CD4-positive, alpha-beta T cell treated with Interleukin-6 at 100 ng/mL for 8 hours (primary cell): Measurements from ENCODE around the gene GJD2.

Source experiments
- DNase-seq: peaks from one replicate; pipeline ENCODE4 v3.0.0-alpha.2; 2020; ENCODE audit warnings: mixed read lengths, low spot score

Gene GJD2

DNA sequence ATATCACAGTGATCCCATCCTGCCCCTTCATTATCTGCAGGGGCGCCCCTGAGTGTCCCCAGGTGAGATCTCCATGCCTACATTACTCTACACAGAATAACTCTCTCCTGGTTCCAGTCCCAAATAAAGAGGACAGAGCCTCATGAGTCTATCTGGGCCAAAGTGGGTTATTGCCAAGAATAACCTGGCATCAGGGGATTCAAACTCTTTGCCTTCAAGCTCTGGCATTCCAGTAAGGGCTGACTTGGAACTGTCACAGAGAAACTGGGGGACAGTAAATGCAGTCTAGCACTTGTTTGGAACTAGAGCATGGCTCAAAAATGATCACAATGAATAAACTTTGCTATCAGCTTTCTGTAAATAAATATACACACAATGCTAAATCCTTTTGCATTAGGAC lies 30.3 kb downstream of the GJD2 start:
- no peak for DNase-seq

DNA sequence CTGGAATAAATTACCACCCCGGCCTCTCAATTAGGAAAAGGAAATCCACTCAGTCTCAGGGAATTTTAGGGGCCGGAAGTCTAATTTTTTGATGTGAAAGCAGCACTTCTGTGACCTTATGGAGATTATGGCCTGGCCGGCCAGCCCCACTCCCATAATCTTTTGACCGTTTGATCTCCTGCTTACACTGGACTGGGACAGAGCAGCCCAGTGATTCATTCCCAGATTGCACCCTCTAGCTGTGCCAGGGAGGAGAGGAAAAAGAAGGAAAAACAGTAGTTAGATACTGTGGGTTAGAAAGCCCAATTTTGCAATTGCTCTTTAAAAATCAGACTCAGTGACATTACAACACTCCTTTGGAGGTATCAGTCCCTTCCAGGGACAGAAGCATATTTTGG lies 32.4 kb downstream of the GJD2 start:
- DNase-seq = no peak

DNA sequence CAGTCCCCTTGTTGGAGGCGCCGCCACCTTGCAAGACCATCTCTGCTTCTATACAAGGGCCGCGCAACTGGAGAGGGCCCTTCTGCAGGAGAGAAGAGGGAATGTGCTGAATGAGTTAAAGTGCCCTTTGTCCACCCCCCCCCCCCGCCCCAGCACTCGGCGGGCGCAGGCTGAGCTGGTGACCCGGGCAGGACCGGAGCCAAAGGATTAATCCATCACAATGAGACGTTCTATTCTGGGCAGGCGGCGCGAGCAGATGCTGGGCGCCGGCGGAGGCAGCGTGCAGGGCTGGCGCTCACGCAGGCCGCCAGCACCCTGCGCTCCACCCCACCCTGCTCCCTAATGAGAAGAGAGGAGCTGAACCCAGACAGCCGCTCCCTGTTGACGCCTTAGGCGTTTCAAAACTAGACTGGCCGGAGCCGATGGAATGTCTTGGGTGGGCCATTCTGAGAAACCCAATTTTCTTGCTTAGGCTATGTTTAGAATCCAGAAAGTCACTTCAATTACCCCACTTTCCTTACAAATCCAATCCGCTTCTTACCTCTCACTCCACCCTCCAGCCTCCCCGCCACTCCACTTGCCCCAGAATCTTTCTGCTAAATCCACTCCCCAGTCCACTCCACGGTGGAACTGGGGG lies 32.9 kb downstream of the GJD2 start:
- no peak for DNase-seq

DNA sequence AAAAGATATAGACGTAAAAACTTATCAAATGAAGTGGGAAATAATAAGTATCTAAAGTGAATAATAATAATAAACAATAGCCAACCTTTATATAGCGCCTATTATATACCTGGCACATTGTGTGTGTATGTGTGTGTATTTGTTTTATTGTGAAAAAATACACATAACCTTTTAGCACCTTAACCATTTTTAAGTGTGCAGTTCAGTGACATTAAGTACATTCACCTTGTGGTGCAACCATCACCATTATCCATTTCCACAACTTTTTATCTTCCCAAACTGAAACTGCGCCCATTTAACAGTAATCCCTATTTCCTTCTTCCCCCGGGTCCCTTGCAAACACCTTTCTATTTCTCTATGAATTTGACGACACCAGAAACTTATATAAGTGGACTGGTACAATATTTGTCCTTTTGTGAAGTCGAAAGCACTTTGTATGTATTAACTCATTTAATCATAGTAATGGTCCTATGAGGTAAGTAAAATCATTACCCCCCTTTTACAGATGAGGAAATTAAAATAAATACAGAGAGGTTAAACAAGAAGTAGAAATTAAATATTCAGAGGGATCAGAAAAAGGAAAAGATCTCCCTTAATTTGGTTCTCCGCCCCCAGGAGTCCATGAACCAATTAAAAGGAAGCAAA lies 33.5 kb downstream of the GJD2 start:
- no peak for DNase-seq

DNA sequence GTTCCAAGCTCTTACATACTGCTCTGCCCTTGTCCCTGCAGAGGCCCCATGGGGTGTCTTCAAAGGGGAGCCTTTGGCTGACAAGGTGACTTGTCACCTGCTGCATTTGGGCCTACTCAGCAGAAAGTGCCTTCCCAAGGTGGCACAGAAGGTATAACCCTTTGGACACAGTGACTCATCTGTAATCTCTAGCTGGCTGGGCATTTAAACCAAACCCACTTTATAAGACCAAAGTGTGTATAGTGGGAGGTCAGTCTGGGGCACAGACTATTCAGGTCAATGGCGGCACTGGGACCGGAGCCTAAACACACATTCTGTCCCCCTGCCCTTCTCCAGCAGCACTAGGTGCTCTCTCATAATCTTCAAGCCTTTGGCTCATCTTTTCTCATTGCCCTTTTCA lies 35.1 kb downstream of the GJD2 start:
- DNase-seq = no peak

DNA sequence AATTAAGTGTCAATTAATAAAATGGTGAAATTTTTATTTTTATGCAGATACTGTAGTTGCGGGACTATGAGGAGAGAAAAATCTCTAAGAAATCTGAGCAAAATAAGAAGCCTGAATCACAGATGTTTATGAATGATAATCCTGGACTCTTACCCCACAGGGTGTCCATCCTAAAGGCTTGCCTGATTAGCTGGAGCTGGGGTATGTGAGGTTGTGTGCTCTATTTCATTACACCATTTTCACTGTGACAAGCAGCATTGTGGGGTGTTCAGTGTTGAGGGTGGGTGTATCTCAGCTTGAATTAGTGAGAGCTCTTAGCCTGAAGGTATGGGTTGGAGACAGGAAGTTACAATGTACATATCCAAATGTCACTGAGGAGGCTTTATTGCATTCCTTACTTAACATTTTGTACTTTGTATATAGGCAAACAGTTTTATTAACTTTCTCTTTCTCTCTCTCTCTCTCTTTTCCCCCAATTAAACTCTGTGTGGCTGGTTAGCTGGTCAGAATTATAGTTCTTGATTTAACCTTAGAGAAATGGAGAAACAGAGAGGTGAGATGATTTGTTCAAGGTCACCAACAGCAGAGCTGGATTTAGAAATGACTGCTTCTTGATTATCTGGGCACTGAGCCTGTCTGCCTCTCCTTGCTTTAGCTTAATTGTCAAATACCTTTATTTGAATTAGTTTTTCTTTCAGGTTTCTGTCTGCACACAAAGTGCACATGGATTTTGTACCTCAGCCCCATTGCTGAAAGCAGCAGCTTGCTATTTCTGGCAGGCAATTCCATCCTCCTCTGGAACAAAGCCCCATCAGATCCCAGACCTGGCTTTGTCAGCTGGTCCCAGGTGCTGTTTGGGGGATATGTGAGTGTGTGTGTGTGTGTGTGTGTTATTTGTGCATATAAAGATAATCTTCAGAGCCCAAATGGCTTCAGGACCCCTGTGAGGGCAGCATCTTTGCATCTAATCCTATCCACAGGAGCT lies 35.8 kb downstream of the GJD2 start:
- DNase-seq = no peak

DNA sequence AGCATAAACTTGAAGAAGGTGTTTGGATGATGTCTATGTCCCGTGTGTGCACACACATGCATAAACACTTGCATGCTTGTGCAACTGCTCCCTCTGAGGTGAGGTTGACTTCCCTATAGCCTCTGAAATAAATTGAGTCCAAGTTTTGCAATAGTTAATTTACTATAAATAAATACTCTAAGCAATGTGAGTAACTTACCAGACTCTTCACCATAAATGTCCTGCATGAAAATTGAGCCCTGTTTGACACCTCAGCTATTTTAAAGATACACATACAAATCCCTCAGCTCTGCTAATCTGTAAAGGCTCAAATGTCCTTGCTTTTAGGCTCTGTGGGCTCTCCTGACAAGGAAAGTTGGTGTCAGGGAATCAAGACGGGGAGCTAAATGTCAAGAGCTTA lies 37.1 kb downstream of the GJD2 start:
- DNase-seq = no peak

DNA sequence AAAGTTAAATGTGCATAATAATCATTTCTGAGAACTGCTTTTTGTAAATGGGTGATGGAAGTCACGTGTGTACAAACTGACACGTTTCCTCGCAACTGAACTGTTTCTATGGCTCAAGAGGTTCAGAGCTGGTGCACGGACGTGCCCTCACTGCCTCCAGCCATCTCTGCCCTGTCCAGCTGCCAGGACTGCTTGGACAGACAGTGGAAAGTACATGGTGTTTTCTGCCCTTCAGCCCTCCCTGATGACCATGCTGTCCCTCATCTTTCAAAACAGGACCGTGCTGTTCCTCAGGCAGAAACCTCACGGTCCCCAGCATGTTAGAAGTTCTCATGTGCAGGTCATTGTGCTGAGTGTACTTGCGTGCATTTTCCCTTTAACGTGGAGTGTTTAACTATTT lies 38.7 kb downstream of the GJD2 start:
- no peak for DNase-seq

DNA sequence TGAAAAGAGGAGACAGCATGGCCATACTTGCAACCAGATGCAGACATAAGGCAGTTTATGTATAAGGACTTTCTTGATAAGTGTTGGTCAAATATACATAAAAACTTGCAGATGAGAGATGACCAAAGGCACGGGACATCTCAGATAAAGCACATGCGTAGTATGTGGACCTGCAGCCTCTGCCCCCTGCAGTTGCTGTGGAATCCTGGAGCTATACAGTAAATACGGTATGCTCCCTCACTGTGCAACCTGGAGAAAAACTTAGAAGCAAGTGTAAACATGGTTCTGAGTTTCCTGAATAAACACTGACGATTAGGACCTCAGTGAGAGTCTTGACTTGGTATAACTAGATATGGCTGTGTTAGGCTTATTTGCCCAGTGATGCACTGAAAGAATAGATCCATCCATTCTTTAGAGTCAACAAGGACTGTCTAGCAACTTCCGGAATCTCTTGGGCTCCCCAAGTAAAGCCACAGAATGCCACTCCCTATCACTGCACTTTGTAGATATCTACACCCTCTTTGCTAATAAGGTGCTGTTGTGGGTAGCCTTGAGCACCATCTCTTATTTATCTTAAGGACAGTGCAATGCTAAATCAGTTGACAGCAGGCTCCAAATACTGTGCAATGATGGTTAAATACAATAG lies 40.2 kb downstream of the GJD2 start:
- no peak for DNase-seq

DNA sequence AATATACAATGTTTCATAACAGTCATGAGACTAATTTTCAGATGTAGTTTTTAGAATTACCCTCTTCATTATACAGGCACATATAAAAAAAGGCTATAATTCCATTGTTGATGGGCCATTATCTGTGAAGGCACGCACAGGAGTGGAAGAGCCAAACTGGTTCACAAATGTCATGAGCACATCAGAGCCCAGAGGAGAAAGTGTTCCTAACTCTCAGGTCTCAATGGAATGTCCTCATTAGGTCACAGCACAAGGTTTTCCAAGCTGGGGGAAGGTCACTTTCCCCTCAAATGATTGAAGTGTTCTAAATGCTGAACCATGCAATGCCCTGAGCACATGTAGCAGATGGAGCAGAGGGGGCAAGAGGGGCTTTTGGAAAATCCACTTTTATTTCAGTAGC lies 41.2 kb downstream of the GJD2 start:
- DNase-seq = no peak

DNA sequence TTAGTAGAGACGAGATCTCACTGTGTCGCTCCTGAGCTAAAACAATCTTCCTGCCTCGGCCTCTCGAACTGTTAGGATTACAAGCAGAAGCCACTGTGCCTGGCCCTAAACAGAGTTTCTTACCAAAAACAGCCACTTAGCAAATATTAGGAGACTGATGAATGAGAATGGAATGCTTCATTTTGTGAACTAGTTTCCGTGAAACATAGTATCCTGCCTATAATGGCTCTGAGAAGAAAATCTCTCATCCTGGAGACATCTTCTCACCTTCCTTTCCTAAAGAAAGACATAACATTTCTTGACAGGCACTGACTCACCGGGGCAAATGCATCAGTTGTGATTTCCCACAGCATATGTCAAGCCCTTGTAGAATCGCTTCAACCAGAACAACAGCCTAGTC lies 44.9 kb downstream of the GJD2 start:
- DNase-seq = no peak

DNA sequence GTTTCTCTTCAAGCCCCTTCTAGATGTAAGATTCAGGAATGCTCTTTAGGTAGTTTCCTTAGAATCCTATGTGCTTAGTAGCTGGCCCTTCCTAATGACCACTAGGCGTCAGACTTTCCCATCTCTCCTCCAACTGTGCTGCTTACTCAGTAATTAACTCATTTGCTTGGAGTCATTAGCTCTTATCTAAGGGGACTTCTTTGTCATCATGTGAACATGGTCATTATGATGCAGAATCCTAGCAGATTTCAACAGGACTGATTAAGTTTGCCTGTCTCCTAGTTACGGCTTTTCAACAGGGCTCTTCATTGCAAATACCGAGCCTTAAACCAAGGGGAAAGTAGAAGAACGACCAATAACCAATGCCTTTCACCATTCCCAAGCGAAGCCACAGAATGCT lies 46.4 kb downstream of the GJD2 start:
- no peak for DNase-seq

DNA sequence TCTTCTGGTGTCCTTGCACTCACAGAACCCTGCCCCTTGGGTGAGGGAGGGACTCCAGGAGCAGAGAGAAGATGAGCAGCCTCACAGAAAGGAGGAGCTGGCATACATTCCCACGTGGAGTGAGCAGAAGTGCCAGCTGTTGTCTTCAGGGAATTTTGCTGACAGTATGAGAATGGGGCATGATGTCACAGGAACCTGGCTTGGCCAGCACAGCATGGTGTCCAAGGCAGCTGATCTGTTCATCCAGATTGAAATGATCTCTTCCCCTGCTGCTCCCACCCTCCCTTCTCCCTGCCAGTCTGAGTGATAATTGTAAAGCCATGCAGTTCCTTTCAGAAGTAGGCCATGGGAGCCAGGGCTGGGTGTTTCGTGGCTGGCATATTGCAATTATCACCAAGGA lies 53.3 kb downstream of the GJD2 start:
- DNase-seq = no peak
